SH-SY5Y (cell line): ENCODE results near the gene PITPNC1.

ENCODE experiments used
- GATA2 ChIP-seq: IDR thresholded peaks from 2 replicates; pipeline ENCODE4 v1.6.1; 2011; ENCODE audit warnings: mild to moderate bottlenecking, low read depth, low read length
- GATA3 ChIP-seq: IDR thresholded peaks from 2 replicates; pipeline ENCODE4 v1.6.1; 2011; ENCODE audit warnings: low read depth, mild to moderate bottlenecking, low read length, moderate library complexity

- TF ChIP-seq GATA3, result no peak
- no peak for TF ChIP-seq GATA2
These were observed 305.1 kb downstream of the PITPNC1 start for GRCh38 chr17:67682196-67682595.
